GM12878 (cell line): ENCODE results near the gene PLXNA2.

Experiments
- CEBPB ChIP-seq, 2 experiments: fragments of 150-350 bp in 1 of 2; IDR thresholded peaks; 2 replicates each; pipeline ENCODE4 v1.6.1; 2012 to 2014; ENCODE audit warnings: low read depth in 2 of 2, low read length in 2 of 2, borderline replicate concordance in 1 of 2, inconsistent platforms in 1 of 2
- HDAC6 ChIP-seq: fragments of 200-600 bp; sonication (generic); IDR thresholded peaks from one replicate; pipeline ENCODE4 v1.8.0; 2017; ENCODE audit warnings: antibody characterized with exemption; ENCODE audit not compliant: unreplicated experiment
- SP1 ChIP-seq: IDR thresholded peaks from one replicate; pipeline ENCODE4 v1.6.1; 2011; ENCODE audit warnings: low read depth, low read length
- TF ChIP-seq, protein P1 (sequence below), 3 experiments: IDR thresholded peaks in 2 of 3; conservative IDR thresholded peaks in 1 of 3; 2 replicates each; pipeline ENCODE4 v1.5.1; 2011; ENCODE audit warnings: low read depth in 3 of 3, low read length in 3 of 3, mild to moderate bottlenecking in 3 of 3, control low read depth in 2 of 3, moderate library complexity in 2 of 3, inconsistent platforms in 1 of 3, mixed read lengths in 1 of 3; ENCODE audit not compliant: control insufficient read depth in 2 of 3, insufficient read depth in 1 of 3; ENCODE audit errors: extremely low read depth in 1 of 3
- TF ChIP-seq, protein P2 (sequence below): fragments of 450-650 bp; formaldehyde crosslinking; IDR thresholded peaks from 2 replicates; pipeline ENCODE4 v1.4.0; 2020; ENCODE audit warnings: mild to moderate bottlenecking, moderate library complexity

DNA sequence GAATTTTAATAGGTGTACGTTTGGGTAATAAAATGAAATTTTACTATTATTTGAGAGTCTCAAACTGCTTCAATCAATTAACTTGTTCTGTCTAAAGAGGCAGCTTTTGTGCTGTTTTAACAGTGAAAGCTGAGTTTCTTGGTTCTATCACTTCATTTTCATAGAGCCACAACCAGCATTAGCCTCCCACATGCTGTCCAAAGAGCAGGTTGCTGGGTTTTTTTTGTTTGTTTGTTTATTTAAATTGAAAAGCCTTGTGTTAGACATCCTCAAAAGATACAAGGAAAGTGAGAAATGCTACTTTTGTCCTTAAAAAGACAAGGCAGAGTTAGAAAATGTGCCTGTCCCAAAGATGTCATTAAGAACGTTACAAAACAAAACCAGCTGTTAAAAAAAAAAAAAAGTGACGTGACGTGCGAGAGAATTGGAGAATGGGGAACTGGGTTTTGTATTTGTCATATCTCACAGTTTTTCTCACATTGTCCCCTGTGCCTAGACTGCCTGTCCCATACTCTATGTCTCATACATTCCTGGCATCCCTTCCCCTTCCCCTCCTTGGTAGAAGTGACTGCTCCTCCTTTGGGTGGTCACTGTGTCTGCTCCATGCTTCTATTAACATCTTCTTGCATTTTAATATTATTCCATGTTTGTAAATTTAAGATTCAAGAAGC lies 270.2 kb downstream of the PLXNA2 start:
- TF ChIP-seq, protein P1, sequence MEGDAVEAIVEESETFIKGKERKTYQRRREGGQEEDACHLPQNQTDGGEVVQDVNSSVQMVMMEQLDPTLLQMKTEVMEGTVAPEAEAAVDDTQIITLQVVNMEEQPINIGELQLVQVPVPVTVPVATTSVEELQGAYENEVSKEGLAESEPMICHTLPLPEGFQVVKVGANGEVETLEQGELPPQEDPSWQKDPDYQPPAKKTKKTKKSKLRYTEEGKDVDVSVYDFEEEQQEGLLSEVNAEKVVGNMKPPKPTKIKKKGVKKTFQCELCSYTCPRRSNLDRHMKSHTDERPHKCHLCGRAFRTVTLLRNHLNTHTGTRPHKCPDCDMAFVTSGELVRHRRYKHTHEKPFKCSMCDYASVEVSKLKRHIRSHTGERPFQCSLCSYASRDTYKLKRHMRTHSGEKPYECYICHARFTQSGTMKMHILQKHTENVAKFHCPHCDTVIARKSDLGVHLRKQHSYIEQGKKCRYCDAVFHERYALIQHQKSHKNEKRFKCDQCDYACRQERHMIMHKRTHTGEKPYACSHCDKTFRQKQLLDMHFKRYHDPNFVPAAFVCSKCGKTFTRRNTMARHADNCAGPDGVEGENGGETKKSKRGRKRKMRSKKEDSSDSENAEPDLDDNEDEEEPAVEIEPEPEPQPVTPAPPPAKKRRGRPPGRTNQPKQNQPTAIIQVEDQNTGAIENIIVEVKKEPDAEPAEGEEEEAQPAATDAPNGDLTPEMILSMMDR (IDR thresholded peaks at IDR 0.05 in 2 of 3, conservative IDR thresholded peaks at IDR 0.05 in 1 of 3; ENCODE audit: control insufficient read depth in 2 of 3, extremely low read depth in 1 of 3, insufficient read depth in 1 of 3, low read depth in 3 of 3, low read length in 3 of 3): no peak
- no peak for TF ChIP-seq CEBPB (IDR thresholded peaks at IDR 0.05; ENCODE audit: borderline replicate concordance in 1 of 2, low read depth in 2 of 2, low read length in 2 of 2)
- TF ChIP-seq HDAC6: no peak
- TF ChIP-seq, protein P2, sequence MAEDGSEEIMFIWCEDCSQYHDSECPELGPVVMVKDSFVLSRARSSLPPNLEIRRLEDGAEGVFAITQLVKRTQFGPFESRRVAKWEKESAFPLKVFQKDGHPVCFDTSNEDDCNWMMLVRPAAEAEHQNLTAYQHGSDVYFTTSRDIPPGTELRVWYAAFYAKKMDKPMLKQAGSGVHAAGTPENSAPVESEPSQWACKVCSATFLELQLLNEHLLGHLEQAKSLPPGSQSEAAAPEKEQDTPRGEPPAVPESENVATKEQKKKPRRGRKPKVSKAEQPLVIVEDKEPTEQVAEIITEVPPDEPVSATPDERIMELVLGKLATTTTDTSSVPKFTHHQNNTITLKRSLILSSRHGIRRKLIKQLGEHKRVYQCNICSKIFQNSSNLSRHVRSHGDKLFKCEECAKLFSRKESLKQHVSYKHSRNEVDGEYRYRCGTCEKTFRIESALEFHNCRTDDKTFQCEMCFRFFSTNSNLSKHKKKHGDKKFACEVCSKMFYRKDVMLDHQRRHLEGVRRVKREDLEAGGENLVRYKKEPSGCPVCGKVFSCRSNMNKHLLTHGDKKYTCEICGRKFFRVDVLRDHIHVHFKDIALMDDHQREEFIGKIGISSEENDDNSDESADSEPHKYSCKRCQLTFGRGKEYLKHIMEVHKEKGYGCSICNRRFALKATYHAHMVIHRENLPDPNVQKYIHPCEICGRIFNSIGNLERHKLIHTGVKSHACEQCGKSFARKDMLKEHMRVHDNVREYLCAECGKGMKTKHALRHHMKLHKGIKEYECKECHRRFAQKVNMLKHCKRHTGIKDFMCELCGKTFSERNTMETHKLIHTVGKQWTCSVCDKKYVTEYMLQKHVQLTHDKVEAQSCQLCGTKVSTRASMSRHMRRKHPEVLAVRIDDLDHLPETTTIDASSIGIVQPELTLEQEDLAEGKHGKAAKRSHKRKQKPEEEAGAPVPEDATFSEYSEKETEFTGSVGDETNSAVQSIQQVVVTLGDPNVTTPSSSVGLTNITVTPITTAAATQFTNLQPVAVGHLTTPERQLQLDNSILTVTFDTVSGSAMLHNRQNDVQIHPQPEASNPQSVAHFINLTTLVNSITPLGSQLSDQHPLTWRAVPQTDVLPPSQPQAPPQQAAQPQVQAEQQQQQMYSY: no peak
- TF ChIP-seq SP1: no peak
